Measurements from ENCODE around the gene SMC3.

Gene SMC3

GRCh38 chr10:110649347-110650264, 82.1 kb downstream of the SMC3 start:
- DNase-seq: no peak

GRCh38 chr10:110650265-110650668, 82.8 kb downstream of the SMC3 start:
- no peak for DNase-seq

GRCh38 chr10:110651044-110651958, 83.8 kb downstream of the SMC3 start:
- no peak for DNase-seq

GRCh38 chr10:110652475-110653118, 85.1 kb downstream of the SMC3 start:
- DNase-seq: no peak
